OCI-LY1 (cell line): Measurements from ENCODE around the gene UBE2Q1.
A peak's percentile ranks its signal among the peaks of the same experiment; 100 is the strongest.

ENCODE experiments used
- H2AFZ ChIP-seq: fragments of 200-600 bp; sonication (generic), shearing (Covaris generic); 2 replicates; pipeline ENCODE4 v1.6.0; 2014; ENCODE audit warnings: antibody characterized with exemption, mild to moderate bottlenecking, low read length
- H3F3A ChIP-seq: fragments of 200-600 bp; sonication (generic), shearing (Covaris generic); 2 replicates; pipeline ENCODE4 v1.6.0; 2014; ENCODE audit warnings: mild to moderate bottlenecking, antibody characterized with exemption, low read length, moderate library complexity; ENCODE audit not compliant: insufficient read depth
- H3K27ac ChIP-seq: fragments of 200-600 bp; sonication (generic); 2 replicates; pipeline ENCODE4 v1.5.1; 2014; ENCODE audit warnings: low read length, mixed run types, mild to moderate bottlenecking, low read depth; ENCODE audit not compliant: poor library complexity, severe bottlenecking
- H3K27me3 ChIP-seq: fragments of 200-600 bp; sonication (generic); 2 replicates; pipeline ENCODE4 v1.6.0; 2014; ENCODE audit warnings: antibody characterized with exemption, mild to moderate bottlenecking, low read length, moderate library complexity; ENCODE audit not compliant: insufficient read depth
- H3K36me3 ChIP-seq: fragments of 200-600 bp; sonication (generic); 2 replicates; pipeline ENCODE4 v1.6.1; 2014; ENCODE audit warnings: mild to moderate bottlenecking, antibody characterized with exemption, low read length, moderate library complexity, mixed read lengths; ENCODE audit not compliant: insufficient read depth
- H3K4me1 ChIP-seq: fragments of 200-600 bp; sonication (generic); 2 replicates; pipeline ENCODE4 v1.5.1; 2014; ENCODE audit warnings: mild to moderate bottlenecking, low read length, moderate library complexity; ENCODE audit not compliant: insufficient read depth, severe bottlenecking
- H3K4me2 ChIP-seq: fragments of 200-600 bp; sonication (generic), shearing (Covaris generic); 2 replicates; pipeline ENCODE4 v1.6.1; 2014; ENCODE audit warnings: low read length
- H3K4me3 ChIP-seq: fragments of 200-600 bp; sonication (generic); 2 replicates; pipeline ENCODE4 v1.5.1; 2014; ENCODE audit warnings: low read length, low read depth, mild to moderate bottlenecking, mixed read lengths; ENCODE audit not compliant: poor library complexity, severe bottlenecking
- H3K79me2 ChIP-seq: fragments of 200-600 bp; shearing (Covaris generic); 2 replicates; pipeline ENCODE4 v1.6.1; 2016; ENCODE audit warnings: mixed run types, low read length, mixed read lengths; ENCODE audit not compliant: insufficient read depth
- H3K9ac ChIP-seq: fragments of 200-600 bp; sonication (generic), shearing (Covaris generic); 2 replicates; pipeline ENCODE4 v1.6.1; 2014; ENCODE audit warnings: mild to moderate bottlenecking, low read length, mixed read lengths
- H3K9me2 ChIP-seq: fragments of 200-600 bp; sonication (generic), shearing (Covaris generic); 2 replicates; pipeline ENCODE4 v1.6.1; 2014; ENCODE audit warnings: low read depth, mild to moderate bottlenecking, low read length, mixed read lengths
- H3K9me3 ChIP-seq: fragments of 200-600 bp; shearing (Covaris generic); 2 replicates; pipeline ENCODE4 v1.6.1; 2014; ENCODE audit warnings: low read length, mixed read lengths
- H4K20me1 ChIP-seq: fragments of 200-600 bp; sonication (generic), shearing (Covaris generic); 2 replicates; pipeline ENCODE4 v1.6.0; 2016; ENCODE audit warnings: mild to moderate bottlenecking, low read length; ENCODE audit not compliant: insufficient read depth
- EZH2 ChIP-seq: fragments of 200-600 bp; sonication (generic), shearing (Covaris generic); IDR thresholded peaks from 2 replicates; pipeline ENCODE4 v1.8.0; 2017; ENCODE audit warnings: borderline replicate concordance, mixed run types, mild to moderate bottlenecking, antibody characterized with exemption, low read length, moderate library complexity, mixed read lengths
- TF ChIP-seq, protein P1 (sequence below): fragments of 200-600 bp; sonication (generic), shearing (Covaris generic); IDR thresholded peaks from 2 replicates; pipeline ENCODE4 v1.5.1; 2017; ENCODE audit warnings: mild to moderate bottlenecking, antibody characterized with exemption, low read length, moderate library complexity, mixed read lengths

The UBE2Q1 gene

DNA sequence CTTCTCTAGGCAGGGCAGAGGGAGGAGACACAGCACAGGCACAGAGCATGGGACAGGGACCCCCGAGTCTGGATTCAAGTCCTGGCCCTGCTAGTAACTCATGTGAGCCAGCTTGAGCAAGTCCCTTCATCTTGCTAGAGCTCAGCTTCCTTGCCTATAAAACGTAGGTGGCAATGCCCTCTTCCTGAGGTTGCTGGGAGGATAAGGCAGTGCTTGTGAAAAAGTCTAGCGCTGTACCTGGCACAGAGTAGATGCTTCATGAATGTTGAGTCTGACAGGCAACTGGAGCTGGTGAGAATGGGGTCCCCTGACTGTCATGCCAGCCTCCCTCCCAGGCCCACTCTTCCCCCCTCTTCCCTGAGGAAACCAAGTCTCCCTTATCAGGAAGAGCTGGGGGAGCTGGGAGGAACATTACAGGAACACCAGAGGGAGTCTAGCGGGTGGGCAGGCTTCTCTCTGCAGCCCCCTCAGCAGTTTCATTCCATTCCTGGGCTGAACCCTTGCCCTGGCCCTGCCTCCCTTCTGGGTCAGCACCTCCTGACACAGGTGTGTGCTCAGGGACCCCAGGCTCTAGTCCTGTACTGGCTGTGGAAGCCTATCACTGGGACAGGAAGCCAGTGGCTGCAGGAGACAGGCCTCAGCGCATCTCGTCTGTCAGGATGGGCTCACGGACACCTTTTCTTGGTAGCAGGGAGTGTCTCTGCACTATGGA is 19.0 kb upstream of the UBE2Q1 start:
- no peaks in the 10 kb centered on the region for H3K9me2 ChIP-seq
- no peaks in the 10 kb centered on the region for H3K9me3 ChIP-seq
- no peaks in the 10 kb centered on the region for H3K79me2 ChIP-seq
- no peak overlapping the region for H3K4me3 ChIP-seq
- peaks cover 6% of the 10 kb centered on the region; the same call in 1 of the 2 replicates for H3F3A ChIP-seq
- H3K4me1 ChIP-seq, result peaks cover 28% of the 10 kb centered on the region
- no peak overlapping the region for H3K9ac ChIP-seq
- H3K36me3 ChIP-seq, result peaks cover 50% of the 10 kb centered on the region
- H3K27me3 ChIP-seq, result no peaks in the 10 kb centered on the region
- TF ChIP-seq, protein P1, sequence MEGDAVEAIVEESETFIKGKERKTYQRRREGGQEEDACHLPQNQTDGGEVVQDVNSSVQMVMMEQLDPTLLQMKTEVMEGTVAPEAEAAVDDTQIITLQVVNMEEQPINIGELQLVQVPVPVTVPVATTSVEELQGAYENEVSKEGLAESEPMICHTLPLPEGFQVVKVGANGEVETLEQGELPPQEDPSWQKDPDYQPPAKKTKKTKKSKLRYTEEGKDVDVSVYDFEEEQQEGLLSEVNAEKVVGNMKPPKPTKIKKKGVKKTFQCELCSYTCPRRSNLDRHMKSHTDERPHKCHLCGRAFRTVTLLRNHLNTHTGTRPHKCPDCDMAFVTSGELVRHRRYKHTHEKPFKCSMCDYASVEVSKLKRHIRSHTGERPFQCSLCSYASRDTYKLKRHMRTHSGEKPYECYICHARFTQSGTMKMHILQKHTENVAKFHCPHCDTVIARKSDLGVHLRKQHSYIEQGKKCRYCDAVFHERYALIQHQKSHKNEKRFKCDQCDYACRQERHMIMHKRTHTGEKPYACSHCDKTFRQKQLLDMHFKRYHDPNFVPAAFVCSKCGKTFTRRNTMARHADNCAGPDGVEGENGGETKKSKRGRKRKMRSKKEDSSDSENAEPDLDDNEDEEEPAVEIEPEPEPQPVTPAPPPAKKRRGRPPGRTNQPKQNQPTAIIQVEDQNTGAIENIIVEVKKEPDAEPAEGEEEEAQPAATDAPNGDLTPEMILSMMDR, result no peak
- TF ChIP-seq EZH2, result no peak
- H3K27ac ChIP-seq, result no peak overlapping the region
- no peak overlapping the region for H3K4me2 ChIP-seq
- H4K20me1 ChIP-seq, result no peaks in the 10 kb centered on the region
- no peak overlapping the region for H2AFZ ChIP-seq

DNA sequence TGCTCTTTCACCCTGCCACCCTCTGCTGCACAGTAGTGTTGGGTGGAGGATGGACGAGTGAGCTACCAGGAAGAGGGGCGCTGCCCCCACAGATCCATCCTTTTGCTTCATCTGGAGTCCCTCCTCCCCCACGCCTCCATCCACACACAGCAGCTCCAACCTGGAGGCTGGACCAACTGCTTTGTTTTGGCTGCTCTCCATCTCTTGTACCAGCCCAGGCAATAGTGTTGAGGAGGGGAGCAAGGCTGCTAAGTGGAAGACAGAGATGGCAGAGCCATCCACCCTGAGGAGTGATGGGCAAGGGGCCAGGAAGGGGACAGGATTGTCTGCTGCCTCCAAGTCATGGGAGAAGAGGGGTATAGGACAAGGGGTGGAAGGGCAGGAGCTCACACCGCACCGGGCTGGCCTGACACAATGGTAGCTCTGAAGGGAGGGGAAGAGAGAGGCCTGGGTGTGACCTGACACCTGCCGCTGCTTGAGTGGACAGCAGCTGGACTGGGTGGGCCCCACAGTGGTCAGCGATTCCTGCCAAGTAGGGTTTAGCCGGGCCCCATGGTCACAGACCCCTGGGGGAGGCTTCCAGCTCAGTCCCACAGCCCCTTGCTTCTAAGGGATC is 17.6 kb upstream of the UBE2Q1 start:
- H3K4me2 ChIP-seq, result no peak overlapping the region; the same call in 1 of the 2 replicates
- peaks cover 6% of the 10 kb centered on the region; the same call in 1 of the 2 replicates for H3F3A ChIP-seq
- H3K9me3 ChIP-seq, result no peaks in the 10 kb centered on the region
- H3K4me3 ChIP-seq, result no peak overlapping the region
- no peaks in the 10 kb centered on the region for H3K27me3 ChIP-seq
- no peak overlapping the region; the same call in 1 of the 2 replicates for H3K9ac ChIP-seq
- peak overlapping the region; percentile 85 for H3K27ac ChIP-seq
- TF ChIP-seq EZH2, result no peak
- TF ChIP-seq, protein P1, result no peak
- H4K20me1 ChIP-seq, result no peaks in the 10 kb centered on the region
- no peaks in the 10 kb centered on the region for H3K9me2 ChIP-seq
- peaks cover 37% of the 10 kb centered on the region for H3K36me3 ChIP-seq
- H3K79me2 ChIP-seq, result no peaks in the 10 kb centered on the region
- no peak overlapping the region for H2AFZ ChIP-seq
- H3K4me1 ChIP-seq, result peaks cover 28% of the 10 kb centered on the region

DNA sequence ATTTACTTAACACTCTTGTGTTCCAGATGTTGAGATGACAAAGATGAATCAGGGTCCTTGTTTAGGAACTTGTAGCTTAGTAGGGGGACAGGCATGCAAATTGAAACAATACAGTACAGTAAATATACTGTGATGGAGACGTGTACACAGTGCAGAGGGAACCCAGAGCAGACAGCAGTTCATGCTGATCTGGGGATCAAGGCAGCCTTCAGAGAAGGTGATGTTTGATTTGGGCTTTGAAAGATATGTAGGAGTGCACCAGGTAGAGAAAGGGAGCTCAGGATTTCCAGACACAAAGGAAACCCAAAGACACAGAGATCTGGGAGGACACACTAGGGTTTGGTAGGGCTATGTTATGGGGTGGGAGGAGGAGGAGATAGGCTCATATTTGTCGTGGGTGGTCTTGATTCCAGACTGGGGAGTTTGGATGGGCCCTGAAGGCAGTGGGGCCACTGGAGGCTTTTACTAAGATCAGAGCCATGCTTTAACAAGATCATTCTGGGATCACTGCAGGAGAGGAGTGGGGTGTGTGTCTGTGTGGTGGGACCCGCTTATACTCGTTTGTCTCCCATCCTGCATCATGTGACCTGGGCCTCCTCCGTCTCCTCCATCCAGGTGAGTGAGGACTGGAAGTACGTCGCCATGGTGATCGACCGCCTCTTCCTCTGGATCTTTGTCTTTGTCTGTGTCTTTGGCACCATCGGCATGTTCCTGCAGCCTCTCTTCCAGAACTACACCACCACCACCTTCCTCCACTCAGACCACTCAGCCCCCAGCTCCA is 16.9 kb upstream of the UBE2Q1 start:
- H2AFZ ChIP-seq, result no peak overlapping the region
- H3K36me3 ChIP-seq, result peaks cover 30% of the 10 kb centered on the region
- 0 out of 2 replicates have a peak, but pooled peaks cover 1% of the 10 kb centered on the region for H3K27me3 ChIP-seq
- peak overlapping the region; percentile 8; the same call in 1 of the 2 replicates for H3K9ac ChIP-seq
- no peaks in the 10 kb centered on the region for H3K79me2 ChIP-seq
- H3F3A ChIP-seq, result peaks cover 6% of the 10 kb centered on the region; the same call in 1 of the 2 replicates
- H3K9me3 ChIP-seq, result no peaks in the 10 kb centered on the region
- H3K4me3 ChIP-seq, result no peak overlapping the region
- H4K20me1 ChIP-seq, result no peaks in the 10 kb centered on the region
- H3K9me2 ChIP-seq, result no peaks in the 10 kb centered on the region
- peak overlapping the region; percentile 21; the same call in 1 of the 2 replicates for H3K4me2 ChIP-seq
- TF ChIP-seq EZH2, result no peak
- TF ChIP-seq, protein P1, result no peak
- H3K27ac ChIP-seq, result peak overlapping the region; percentile 85
- H3K4me1 ChIP-seq, result peaks cover 28% of the 10 kb centered on the region
